Trophoblast cell (in vitro differentiated cells and primary cell): ENCODE data around the gene TAF4.

ENCODE experiments used
- DNase-seq, 2 donors: peaks; one replicate each; pipeline ENCODE4 v3.0.0-alpha.2; 2016
- H2AFZ ChIP-seq: 2 replicates; pipeline ENCODE4 v1.6.1; 2013; ENCODE audit warnings: low read length, moderate library complexity, mild to moderate bottlenecking; ENCODE audit not compliant: insufficient read depth, poor library complexity
- H2AK5ac ChIP-seq: 2 replicates; pipeline ENCODE4 v1.6.1; 2013; ENCODE audit warnings: mild to moderate bottlenecking, low read length
- H2BK120ac ChIP-seq: 2 replicates; pipeline ENCODE4 v1.6.1; 2013; ENCODE audit warnings: low read length, mild to moderate bottlenecking, moderate library complexity; ENCODE audit not compliant: insufficient read depth, poor library complexity
- H2BK12ac ChIP-seq: 2 replicates; pipeline ENCODE4 v1.6.1; 2013; ENCODE audit warnings: mild to moderate bottlenecking, low read length, moderate library complexity
- H2BK5ac ChIP-seq: 2 replicates; pipeline ENCODE4 v1.6.1; 2013; ENCODE audit warnings: low read length, low read depth, moderate library complexity, mild to moderate bottlenecking; ENCODE audit not compliant: poor library complexity
- H3K14ac ChIP-seq: 2 replicates; pipeline ENCODE4 v1.6.1; 2013; ENCODE audit warnings: mild to moderate bottlenecking, low read length
- H3K18ac ChIP-seq: 2 replicates; pipeline ENCODE4 v1.6.1; 2013; ENCODE audit warnings: mild to moderate bottlenecking, low read length
- H3K23ac ChIP-seq: 2 replicates; pipeline ENCODE4 v1.6.1; 2013; ENCODE audit warnings: low read length
- H3K27ac ChIP-seq: 2 replicates; pipeline ENCODE4 v1.5.1; 2013; ENCODE audit warnings: low read depth, mild to moderate bottlenecking, inconsistent platforms, low read length, moderate library complexity
- H3K27me3 ChIP-seq: 2 replicates; pipeline ENCODE4 v1.6.1; 2013; ENCODE audit warnings: inconsistent platforms, mild to moderate bottlenecking, low read length, moderate library complexity; ENCODE audit not compliant: insufficient read depth
- H3K36me3 ChIP-seq, 2 experiments: 1 replicate in 1 of 2; 2 replicates in 1 of 2; pipeline ENCODE4 v1.6.1; 2013; ENCODE audit warnings: low read length in 2 of 2, mild to moderate bottlenecking in 2 of 2, moderate library complexity in 1 of 2; ENCODE audit not compliant: insufficient read depth in 2 of 2, control insufficient read depth in 1 of 2
- H3K4ac ChIP-seq: 2 replicates; pipeline ENCODE4 v1.6.1; 2013; ENCODE audit warnings: low read depth, mild to moderate bottlenecking, low read length, moderate library complexity
- H3K4me1 ChIP-seq, 2 experiments: 1 replicate in 1 of 2; 2 replicates in 1 of 2; pipeline ENCODE4 v1.6.1; 2013; ENCODE audit warnings: low read length in 2 of 2, mild to moderate bottlenecking in 2 of 2, moderate library complexity in 1 of 2; ENCODE audit not compliant: insufficient read depth in 2 of 2, control insufficient read depth in 1 of 2
- H3K4me2 ChIP-seq: 2 replicates; pipeline ENCODE4 v1.6.1; 2013; ENCODE audit warnings: inconsistent platforms, mild to moderate bottlenecking, low read length, moderate library complexity
- H3K4me3 ChIP-seq: 2 replicates; pipeline ENCODE4 v1.5.1; 2013; ENCODE audit warnings: mild to moderate bottlenecking, low read depth, low read length, inconsistent platforms
- H3K79me1 ChIP-seq: one replicate; pipeline ENCODE4 v1.6.1; 2013; ENCODE audit warnings: low read length
- H3K79me2 ChIP-seq: 2 replicates; pipeline ENCODE4 v1.6.1; 2013; ENCODE audit warnings: low read length, mild to moderate bottlenecking; ENCODE audit not compliant: control insufficient read depth, insufficient read depth, poor library complexity
- H3K9ac ChIP-seq: 2 replicates; pipeline ENCODE4 v1.6.1; 2013; ENCODE audit warnings: mild to moderate bottlenecking, low read length
- H3K9me3 ChIP-seq: 2 replicates; pipeline ENCODE4 v1.6.1; 2013; ENCODE audit warnings: low read depth, mild to moderate bottlenecking, control low read depth, inconsistent platforms, low read length; ENCODE audit not compliant: insufficient read depth
- H4K12ac ChIP-seq: 2 replicates; pipeline ENCODE4 v1.6.1; 2013; ENCODE audit warnings: low read depth, mild to moderate bottlenecking, low read length, moderate library complexity
- H4K8ac ChIP-seq: 2 replicates; pipeline ENCODE4 v1.6.1; 2013; ENCODE audit warnings: low read depth, mild to moderate bottlenecking, low read length, moderate library complexity
- H4K91ac ChIP-seq: one replicate; pipeline ENCODE4 v1.6.1; 2013; ENCODE audit warnings: low read depth, mild to moderate bottlenecking, low read length, moderate library complexity
- WGBS: extraction: QIAGEN DNeasy Blood & Tissue Kit; methylation state at CpG from one replicate; pipeline ENCODE4 v1.1.7; 2013; ENCODE audit warnings: missing lambda C conversion rate; ENCODE audit not compliant: insufficient read length, insufficient coverage; ENCODE audit errors: extremely low coverage; 5-methylcytosine and 5-hydroxymethylcytosine counted together

Gene TAF4

GRCh38 chr20:62011403-62011790, 54.3 kb downstream of the TAF4 start:
- Histone ChIP-seq H3K79me1 (no peaks in the 10 kb centered on the region), H2AFZ (no peak overlapping the region), H4K91ac (no peak overlapping the region), H2BK12ac (no peak overlapping the region), H2BK5ac (no peak overlapping the region), H3K18ac (no peak overlapping the region), H3K79me2 (peaks cover 2% of the 10 kb centered on the region), H3K9ac (no peak overlapping the region), H3K27me3 (no peaks in the 10 kb centered on the region), H2BK120ac (no peak overlapping the region), H3K4me1 (peaks cover 0 to 4% of the 10 kb centered on the region in 2 experiments), H3K4me3 (no peak overlapping the region), H2AK5ac (no peak overlapping the region), H3K14ac (no peak overlapping the region), H3K27ac (no peak overlapping the region), H3K4ac (no peak overlapping the region), H4K8ac (no peak overlapping the region), H3K9me3 (peaks cover 4% of the 10 kb centered on the region), H3K4me2 (no peak overlapping the region), H3K23ac (no peak overlapping the region), H4K12ac (no peak overlapping the region), H3K36me3 (peaks cover 62 to 66% of the 10 kb centered on the region in 2 experiments)
- no peak for DNase-seq
- WGBS, result no CpG with 5 or more reads among the region's 6 CpGs

GRCh38 chr20:62010551-62011402, 54.9 kb downstream of the TAF4 start:
- peak; percentile 25 to 76 for DNase-seq
- Histone ChIP-seq H3K79me1 (no peaks in the 10 kb centered on the region), H3K4ac (no peak overlapping the region), H3K79me2 (peaks cover 2% of the 10 kb centered on the region), H2BK5ac (no peak overlapping the region), H2AFZ (no peak overlapping the region), H3K23ac (no peak overlapping the region), H3K27me3 (no peaks in the 10 kb centered on the region), H2BK120ac (no peak overlapping the region), H3K18ac (no peak overlapping the region), H4K12ac (no peak overlapping the region), H3K14ac (no peak overlapping the region), H3K4me3 (no peak overlapping the region), H3K27ac (no peak overlapping the region), H3K9ac (no peak overlapping the region), H3K9me3 (peaks cover 4% of the 10 kb centered on the region), H3K4me1 (peaks cover 0 to 4% of the 10 kb centered on the region in 2 experiments), H2BK12ac (no peak overlapping the region), H4K8ac (no peak overlapping the region), H4K91ac (no peak overlapping the region), H2AK5ac (no peak overlapping the region), H3K36me3 (peaks cover 68 to 70% of the 10 kb centered on the region in 2 experiments), H3K4me2 (no peak overlapping the region)
- WGBS, result no CpG with 5 or more reads among the region's 13 CpGs

GRCh38 chr20:62009869-62010445, 55.7 kb downstream of the TAF4 start:
- Histone ChIP-seq H3K79me1 (no peaks in the 10 kb centered on the region), H2BK120ac (no peak overlapping the region), H2AK5ac (no peak overlapping the region), H2BK12ac (no peak overlapping the region), H3K9me3 (peaks cover 4% of the 10 kb centered on the region), H3K36me3 (peaks cover 75 to 78% of the 10 kb centered on the region in 2 experiments), H3K18ac (no peak overlapping the region), H3K23ac (no peak overlapping the region), H2AFZ (no peak overlapping the region), H4K91ac (no peak overlapping the region), H3K4me2 (no peak overlapping the region), H3K27ac (no peak overlapping the region), H3K9ac (no peak overlapping the region), H4K8ac (no peak overlapping the region), H3K4ac (no peak overlapping the region), H3K14ac (no peak overlapping the region), H3K4me3 (no peak overlapping the region), H3K4me1 (no peaks in the 10 kb centered on the region), H3K79me2 (no peaks in the 10 kb centered on the region), H4K12ac (no peak overlapping the region), H3K27me3 (no peaks in the 10 kb centered on the region), H2BK5ac (no peak overlapping the region)
- WGBS, result no CpG with 5 or more reads among the region's 32 CpGs
- no peak for DNase-seq

- Histone ChIP-seq H3K27ac (no peak overlapping the region), H3K79me1 (no peaks in the 10 kb centered on the region), H2BK120ac (no peak overlapping the region), H3K4me3 (no peak overlapping the region), H2AK5ac (no peak overlapping the region), H3K9ac (no peak overlapping the region), H4K12ac (no peak overlapping the region), H2BK12ac (no peak overlapping the region), H3K79me2 (no peaks in the 10 kb centered on the region), H3K23ac (no peak overlapping the region), H2AFZ (no peak overlapping the region), H4K91ac (no peak overlapping the region), H3K18ac (no peak overlapping the region), H3K4me1 (no peaks in the 10 kb centered on the region), H2BK5ac (no peak overlapping the region), H3K4ac (no peak overlapping the region), H3K36me3 (peaks cover 78 to 81% of the 10 kb centered on the region in 2 experiments), H3K14ac (no peak overlapping the region), H3K9me3 (peaks cover 4% of the 10 kb centered on the region), H3K27me3 (no peaks in the 10 kb centered on the region), H4K8ac (no peak overlapping the region), H3K4me2 (no peak overlapping the region)
- WGBS, result no CpG with 5 or more reads among the region's 13 CpGs
- no peak for DNase-seq
These were observed 56.4 kb downstream of the TAF4 start for GRCh38 chr20:62009322-62009721.
